ENCODE data around the gene KCNJ15. TPM values are rescaled to one million over a fixed set of nuclear protein-coding genes. Genes with fewer than 3 reads are reported as not detected.

Gene KCNJ15
- total and polyA plus RNA-seq, 2 of the 8 experiments (the other 6 are each of a cell fraction or from before 2014, with no cell fraction given): under 0.01 TPM; not detected in 1

- TF ChIP-seq CBX8 (IDR thresholded peaks at IDR 0.05; ENCODE audit: borderline replicate concordance, low read depth, low read length) (no peak), KDM4A (IDR thresholded peaks at IDR 0.05; ENCODE audit: low read depth, low read length, severe bottlenecking) (no peak), POU5F1 (IDR thresholded peaks at IDR 0.05; ENCODE audit: low read depth, low read length) (no peak)
These were observed 20.8 kb downstream of the KCNJ15 start (continued) for GRCh38 chr21:38277501-38278131.

All from H1 (cell line).